Epithelial cell of proximal tubule (primary cell): ENCODE data around the gene FARS2. TPM values are rescaled to one million over a fixed set of nuclear protein-coding genes. Genes with fewer than 3 reads are reported as not detected.
A peak's percentile ranks its signal among the peaks of the same experiment; 100 is the strongest.

Experiments used
- DNase-seq: peaks from one replicate; pipeline ENCODE4 v3.0.0-alpha.2; 2011; ENCODE audit warnings: low read depth
- H3K4me3 ChIP-seq: 2 replicates; pipeline ENCODE4 v1.5.1; 2011; ENCODE audit warnings: low read depth, mild to moderate bottlenecking, low read length
- CTCF ChIP-seq: conservative IDR thresholded peaks from 2 replicates; pipeline ENCODE4 v1.5.1; 2012; ENCODE audit warnings: low read depth, mild to moderate bottlenecking, low read length
- total RNA-seq: library from RNA; depleted of rRNA; stranded (reverse); fragments of >200 nt; gene quantifications from 2 replicates; pipeline ENCODE4 v1.2.3, GENCODE V29; 2015

Gene FARS2
- total RNA-seq, 1 donor from 2014 or later, result 7.7 TPM

- H3K4me3 ChIP-seq, result no peak overlapping the region
- no peak for DNase-seq
- TF ChIP-seq CTCF, result no peak
Measured at GRCh38 chr6:5403609-5404008, 142.3 kb downstream of the FARS2 start.

- H3K4me3 ChIP-seq, result no peak overlapping the region
- no peak for DNase-seq
- TF ChIP-seq CTCF, result no peak
Measured at GRCh38 chr6:5405976-5406375, 144.7 kb downstream of the FARS2 start.

GRCh38 chr6:5411414-5411813 lies 150.1 kb downstream of the FARS2 start:
- no peak for TF ChIP-seq CTCF
- no peak overlapping the region for H3K4me3 ChIP-seq
- DNase-seq, result no peak

GRCh38 chr6:5412017-5412416 lies 150.7 kb downstream of the FARS2 start:
- H3K4me3 ChIP-seq, result no peak overlapping the region
- DNase-seq, result no peak
- no peak for TF ChIP-seq CTCF

GRCh38 chr6:5412663-5413062 lies 151.3 kb downstream of the FARS2 start:
- TF ChIP-seq CTCF, result no peak
- DNase-seq, result no peak
- no peak overlapping the region for H3K4me3 ChIP-seq

- no peak overlapping the region for H3K4me3 ChIP-seq
- no peak for TF ChIP-seq CTCF
- DNase-seq, result no peak
Measured at GRCh38 chr6:5416250-5416649, 154.9 kb downstream of the FARS2 start.

GRCh38 chr6:5422321-5422915 lies 161.1 kb downstream of the FARS2 start:
- DNase-seq, result no peak

More at GRCh38 chr6:5422321-5422915, 161.1 kb downstream of the FARS2 start:
- H3K4me3 ChIP-seq, result no peak overlapping the region
- peak; percentile 86 for TF ChIP-seq CTCF
